Skeletal muscle tissue (tissue), 4 donors: ENCODE results near the gene ATP13A2. TPM values are rescaled to one million over a fixed set of nuclear protein-coding genes. Genes with fewer than 3 reads are reported as not detected.

ENCODE experiments used
- H3K27ac ChIP-seq: one replicate; pipeline ENCODE4 v1.7.0; 2013; ENCODE audit warnings: mild to moderate bottlenecking, low read depth, low read length, inconsistent platforms
- H3K27me3 ChIP-seq, 3 donors: one replicate each; pipeline ENCODE4 v1.7.0; 2013; ENCODE audit warnings: low read length in 3 of 3; ENCODE audit not compliant: control insufficient read depth in 3 of 3, insufficient read depth in 3 of 3
- H3K36me3 ChIP-seq, 3 donors: one replicate each; pipeline ENCODE4 v1.7.0; 2013; ENCODE audit warnings: low read length in 3 of 3; ENCODE audit not compliant: control insufficient read depth in 3 of 3, insufficient read depth in 3 of 3
- H3K4me1 ChIP-seq, 3 donors: one replicate each; pipeline ENCODE4 v1.7.0; 2013; ENCODE audit warnings: low read length in 3 of 3, mild to moderate bottlenecking in 3 of 3; ENCODE audit not compliant: control insufficient read depth in 3 of 3, insufficient read depth in 3 of 3
- H3K4me3 ChIP-seq, 3 donors: one replicate each; pipeline ENCODE4 v1.7.0; 2013; ENCODE audit warnings: low read length in 3 of 3
- H3K9ac ChIP-seq, 3 donors: one replicate each; pipeline ENCODE4 v1.7.0; 2013; ENCODE audit warnings: low read length in 3 of 3, mild to moderate bottlenecking in 3 of 3, moderate library complexity in 2 of 3, low read depth in 1 of 3
- H3K9me3 ChIP-seq, 3 donors: one replicate each; pipeline ENCODE4 v1.7.0; 2013; ENCODE audit warnings: low read length in 3 of 3; ENCODE audit not compliant: control insufficient read depth in 3 of 3
- total RNA-seq: library from RNA; depleted of rRNA; stranded (reverse); fragments of >200 nt; gene quantifications from one replicate; pipeline ENCODE4 v1.2.3, GENCODE V29; 2014
- donor health status: Osteomylitis.

Gene ATP13A2
- total RNA-seq, 1 donor from 2014 or later = 8.9 TPM

DNA sequence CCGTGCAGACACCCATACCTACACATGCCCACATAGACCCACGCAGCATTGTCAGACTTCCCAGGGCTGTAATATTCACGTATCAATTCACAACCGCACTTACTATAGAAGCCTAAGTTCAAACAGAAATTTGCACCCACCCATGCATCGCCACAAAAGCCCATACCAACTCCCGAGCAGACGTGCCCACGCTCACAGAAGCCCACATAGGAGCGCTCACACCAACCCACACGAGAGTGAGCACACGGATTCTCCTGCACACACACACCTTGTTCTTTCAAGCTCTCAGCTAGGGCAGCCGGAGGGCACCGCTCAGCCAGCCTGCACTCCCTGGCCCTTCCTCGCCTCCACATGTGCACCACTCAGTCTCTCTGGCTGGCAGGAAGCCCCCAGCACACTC lies 35.9 kb downstream of the ATP13A2 start:
- H3K27me3 ChIP-seq = peaks cover 2 to 7% (median 4%) of the 10 kb centered on the region in 3 donors
- no peak overlapping the region for H3K27ac ChIP-seq
- no peak overlapping the region for H3K9ac ChIP-seq
- no peaks in the 10 kb centered on the region for H3K9me3 ChIP-seq
- no peak overlapping the region for H3K4me3 ChIP-seq
- peaks cover 2 to 6% (median 3%) of the 10 kb centered on the region in 3 donors for H3K36me3 ChIP-seq
- peaks cover 0 to 2% (median 2%) of the 10 kb centered on the region in 3 donors for H3K4me1 ChIP-seq

DNA sequence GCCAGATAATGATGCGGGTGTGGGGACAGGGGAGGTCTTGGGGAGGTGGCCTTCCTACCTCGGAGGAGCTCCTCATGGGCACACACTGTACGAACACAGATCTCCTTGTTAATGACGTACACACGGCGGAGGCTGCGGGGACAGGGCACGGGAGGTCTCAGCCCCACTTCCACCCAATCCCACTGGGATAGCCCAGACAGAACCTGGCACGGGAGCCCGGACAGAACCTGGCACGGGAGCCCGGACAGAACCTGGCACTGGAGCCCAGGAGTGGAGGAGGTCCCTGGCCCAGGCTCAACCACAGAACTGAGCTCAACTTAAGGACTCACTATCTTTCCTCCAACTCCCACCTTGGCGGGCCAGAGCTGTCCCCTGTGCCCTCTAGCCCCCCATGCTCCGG lies 36.5 kb downstream of the ATP13A2 start:
- no peaks in the 10 kb centered on the region for H3K9me3 ChIP-seq
- H3K4me3 ChIP-seq = no peak overlapping the region
- no peak overlapping the region for H3K9ac ChIP-seq
- H3K36me3 ChIP-seq = peaks cover 3 to 9% (median 4%) of the 10 kb centered on the region in 3 donors
- peaks cover 0 to 2% (median 0%) of the 10 kb centered on the region in 3 donors for H3K4me1 ChIP-seq
- H3K27me3 ChIP-seq = peaks cover 0 to 5% (median 0%) of the 10 kb centered on the region in 3 donors
- H3K27ac ChIP-seq = no peak overlapping the region

GRCh38 chr1:16973215-16973614 lies 38.5 kb downstream of the ATP13A2 start:
- Histone ChIP-seq H3K36me3 (peaks cover 9 to 12% (median 10%) of the 10 kb centered on the region in 3 donors), H3K9ac (no peak overlapping the region), H3K9me3 (no peaks in the 10 kb centered on the region), H3K27ac (no peak overlapping the region), H3K4me3 (no peak overlapping the region), H3K4me1 (no peaks in the 10 kb centered on the region), H3K27me3 (no peaks in the 10 kb centered on the region)

DNA sequence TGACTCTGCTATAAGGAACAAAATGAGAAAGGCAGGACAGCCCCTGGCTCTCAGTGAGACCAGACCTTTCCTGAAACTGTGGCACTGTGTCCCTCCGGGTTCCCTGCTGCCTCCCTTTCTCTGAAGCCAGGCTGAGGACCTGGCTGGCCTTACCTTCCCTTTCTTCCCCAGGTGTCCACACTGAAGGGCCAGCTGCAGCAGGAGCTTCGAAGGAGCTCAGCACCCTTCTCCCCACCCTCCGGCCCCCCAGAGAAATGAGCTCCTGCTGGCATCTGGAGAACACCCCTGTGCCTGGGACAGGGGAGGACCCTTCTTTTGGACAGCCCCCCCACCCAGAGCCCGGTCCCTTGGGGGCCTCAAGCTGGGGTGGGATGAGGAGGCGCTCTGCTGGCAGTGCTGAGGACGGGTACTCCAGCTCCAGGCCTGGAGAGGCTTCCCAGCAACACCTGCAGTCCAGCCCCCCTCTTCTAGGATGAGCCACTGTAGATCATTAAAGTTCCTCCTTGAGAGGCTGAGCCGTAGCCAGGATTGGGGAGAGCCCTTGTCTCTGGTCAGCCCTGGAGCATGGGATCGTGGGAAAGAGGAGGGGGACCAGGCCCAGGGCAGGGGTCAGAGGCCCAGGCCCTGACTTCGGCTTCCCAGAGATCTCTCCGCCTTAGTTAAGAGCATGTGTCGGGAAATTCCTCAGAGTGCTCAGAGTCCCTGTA lies 39.4 kb downstream of the ATP13A2 start:
- Histone ChIP-seq H3K27ac (no peak overlapping the region), H3K4me3 (no peak overlapping the region), H3K9me3 (no peaks in the 10 kb centered on the region), H3K9ac (peak overlapping the region in 1 of 3 donors; percentile 3), H3K36me3 (peaks cover 9 to 14% (median 12%) of the 10 kb centered on the region in 3 donors), H3K4me1 (no peaks in the 10 kb centered on the region), H3K27me3 (no peaks in the 10 kb centered on the region)

DNA sequence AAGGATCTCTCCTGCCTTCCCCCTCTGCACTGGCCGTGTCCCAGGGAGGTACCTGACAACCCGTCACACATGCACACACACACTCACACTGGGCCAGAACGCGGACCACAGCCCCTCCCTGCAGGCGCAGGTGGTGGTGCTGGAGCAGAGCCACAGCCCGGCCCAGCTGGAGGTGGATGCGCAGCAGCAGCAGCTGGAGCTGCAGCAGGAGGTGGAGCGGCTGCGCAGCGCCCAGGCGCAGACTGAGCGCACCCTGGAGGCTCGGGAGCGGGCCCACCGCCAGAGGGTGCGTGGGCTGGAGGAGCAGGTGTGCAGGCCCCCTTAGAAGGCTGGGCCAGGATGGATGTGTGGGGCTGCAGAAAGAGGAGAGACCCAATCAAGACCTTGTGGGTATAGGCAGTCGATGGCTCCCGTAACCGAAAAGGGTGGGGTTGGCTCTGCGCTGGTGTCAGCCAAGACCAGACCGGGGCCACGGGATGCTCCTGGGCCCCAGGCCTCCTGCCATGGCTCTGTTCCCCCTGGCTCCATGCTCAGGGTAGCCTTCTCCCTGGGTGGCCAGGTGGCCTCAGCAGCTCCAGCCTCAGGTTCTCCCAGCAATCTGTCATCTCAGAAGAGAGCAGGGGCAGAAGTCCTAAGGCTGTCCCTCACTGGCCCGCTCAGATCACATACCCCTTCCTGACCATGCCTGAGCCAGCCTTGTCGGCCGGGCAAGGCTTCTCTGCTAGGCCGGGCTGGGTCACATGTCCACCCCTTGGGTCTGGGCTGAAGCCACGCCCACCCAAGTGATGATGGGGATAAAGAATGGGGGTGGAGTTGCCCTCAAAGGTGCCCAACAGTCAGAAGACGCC lies 40.2 kb downstream of the ATP13A2 start:
- peak overlapping the region in 1 of 3 donors; percentile 3 for H3K9ac ChIP-seq
- H3K27me3 ChIP-seq = no peaks in the 10 kb centered on the region
- H3K4me3 ChIP-seq = no peak overlapping the region
- peaks cover 11 to 14% (median 13%) of the 10 kb centered on the region in 3 donors for H3K36me3 ChIP-seq
- H3K27ac ChIP-seq = no peak overlapping the region
- H3K4me1 ChIP-seq = no peaks in the 10 kb centered on the region
- H3K9me3 ChIP-seq = no peaks in the 10 kb centered on the region

- Histone ChIP-seq H3K27ac (no peak overlapping the region), H3K36me3 (peaks cover 21 to 24% (median 23%) of the 10 kb centered on the region in 3 donors), H3K4me3 (no peak overlapping the region), H3K9ac (no peak overlapping the region), H3K27me3 (no peaks in the 10 kb centered on the region), H3K4me1 (no peaks in the 10 kb centered on the region), H3K9me3 (no peaks in the 10 kb centered on the region)
Observed at GRCh38 chr1:16970132-16970910, 41.4 kb downstream of the ATP13A2 start.

GRCh38 chr1:16969651-16970050 lies 42.1 kb downstream of the ATP13A2 start:
- Histone ChIP-seq H3K9me3 (no peaks in the 10 kb centered on the region), H3K4me1 (no peaks in the 10 kb centered on the region), H3K9ac (no peak overlapping the region), H3K27me3 (no peaks in the 10 kb centered on the region), H3K27ac (no peak overlapping the region), H3K4me3 (no peak overlapping the region), H3K36me3 (peaks cover 21 to 28% (median 28%) of the 10 kb centered on the region in 3 donors)

DNA sequence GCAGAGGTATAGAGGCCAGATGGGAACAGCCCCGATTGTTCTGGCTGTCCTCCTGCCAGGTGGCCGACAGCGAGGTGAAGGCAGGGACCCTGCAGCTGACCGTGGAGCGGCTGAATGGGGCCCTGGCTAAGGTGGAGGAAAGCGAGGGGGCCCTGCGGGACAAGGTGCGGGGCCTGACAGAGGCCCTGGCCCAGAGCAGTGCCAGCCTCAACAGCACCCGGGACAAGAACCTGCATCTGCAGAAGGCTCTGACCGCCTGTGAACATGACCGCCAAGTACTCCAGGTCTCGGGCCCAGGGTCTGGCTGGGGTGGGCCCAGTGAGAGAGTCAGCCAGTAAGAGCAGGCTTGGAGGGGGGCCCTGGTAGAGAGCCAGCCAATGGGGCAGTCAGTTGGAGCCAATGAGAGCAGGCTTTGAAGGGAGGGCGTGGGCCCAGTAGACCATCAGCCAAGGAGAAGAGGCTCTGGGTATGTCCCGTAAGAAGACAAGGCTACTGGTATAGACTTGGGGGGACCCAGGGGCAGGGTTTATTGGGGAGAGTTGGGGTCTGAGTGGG lies 42.6 kb downstream of the ATP13A2 start:
- Histone ChIP-seq H3K36me3 (peaks cover 21 to 28% (median 28%) of the 10 kb centered on the region in 3 donors), H3K4me3 (no peak overlapping the region), H3K27ac (no peak overlapping the region), H3K9me3 (no peaks in the 10 kb centered on the region), H3K27me3 (no peaks in the 10 kb centered on the region), H3K4me1 (no peaks in the 10 kb centered on the region), H3K9ac (no peak overlapping the region)

GRCh38 chr1:16968372-16968771 lies 43.4 kb downstream of the ATP13A2 start:
- Histone ChIP-seq H3K9ac (no peak overlapping the region), H3K9me3 (no peaks in the 10 kb centered on the region), H3K4me3 (no peak overlapping the region), H3K4me1 (no peaks in the 10 kb centered on the region), H3K27me3 (no peaks in the 10 kb centered on the region), H3K36me3 (peaks cover 21 to 28% (median 28%) of the 10 kb centered on the region in 3 donors), H3K27ac (no peak overlapping the region)
